Purkinje cell (primary cell): Measurements from ENCODE around the gene ZBTB46. TPM values are rescaled to one million over a fixed set of nuclear protein-coding genes. Genes with fewer than 3 reads are reported as not detected.

Experiments used
- polyA plus RNA-seq: library from polyadenylated mRNA; unstranded; fragments of >200 nt; fragmentation: Nextera tagmentation; gene quantifications from 2 replicates; pipeline ENCODE4 v1.2.1, GENCODE V29; 2014

The ZBTB46 gene, protein sequence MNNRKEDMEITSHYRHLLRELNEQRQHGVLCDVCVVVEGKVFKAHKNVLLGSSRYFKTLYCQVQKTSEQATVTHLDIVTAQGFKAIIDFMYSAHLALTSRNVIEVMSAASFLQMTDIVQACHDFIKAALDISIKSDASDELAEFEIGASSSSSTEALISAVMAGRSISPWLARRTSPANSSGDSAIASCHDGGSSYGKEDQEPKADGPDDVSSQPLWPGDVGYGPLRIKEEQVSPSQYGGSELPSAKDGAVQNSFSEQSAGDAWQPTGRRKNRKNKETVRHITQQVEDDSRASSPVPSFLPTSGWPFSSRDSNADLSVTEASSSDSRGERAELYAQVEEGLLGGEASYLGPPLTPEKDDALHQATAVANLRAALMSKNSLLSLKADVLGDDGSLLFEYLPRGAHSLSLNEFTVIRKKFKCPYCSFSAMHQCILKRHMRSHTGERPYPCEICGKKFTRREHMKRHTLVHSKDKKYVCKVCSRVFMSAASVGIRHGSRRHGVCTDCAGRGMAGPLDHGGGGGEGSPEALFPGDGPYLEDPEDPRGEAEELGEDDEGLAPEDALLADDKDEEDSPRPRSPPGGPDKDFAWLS
- 2.8 and 6.3 TPM in 2 replicates for polyA plus RNA-seq

DNA sequence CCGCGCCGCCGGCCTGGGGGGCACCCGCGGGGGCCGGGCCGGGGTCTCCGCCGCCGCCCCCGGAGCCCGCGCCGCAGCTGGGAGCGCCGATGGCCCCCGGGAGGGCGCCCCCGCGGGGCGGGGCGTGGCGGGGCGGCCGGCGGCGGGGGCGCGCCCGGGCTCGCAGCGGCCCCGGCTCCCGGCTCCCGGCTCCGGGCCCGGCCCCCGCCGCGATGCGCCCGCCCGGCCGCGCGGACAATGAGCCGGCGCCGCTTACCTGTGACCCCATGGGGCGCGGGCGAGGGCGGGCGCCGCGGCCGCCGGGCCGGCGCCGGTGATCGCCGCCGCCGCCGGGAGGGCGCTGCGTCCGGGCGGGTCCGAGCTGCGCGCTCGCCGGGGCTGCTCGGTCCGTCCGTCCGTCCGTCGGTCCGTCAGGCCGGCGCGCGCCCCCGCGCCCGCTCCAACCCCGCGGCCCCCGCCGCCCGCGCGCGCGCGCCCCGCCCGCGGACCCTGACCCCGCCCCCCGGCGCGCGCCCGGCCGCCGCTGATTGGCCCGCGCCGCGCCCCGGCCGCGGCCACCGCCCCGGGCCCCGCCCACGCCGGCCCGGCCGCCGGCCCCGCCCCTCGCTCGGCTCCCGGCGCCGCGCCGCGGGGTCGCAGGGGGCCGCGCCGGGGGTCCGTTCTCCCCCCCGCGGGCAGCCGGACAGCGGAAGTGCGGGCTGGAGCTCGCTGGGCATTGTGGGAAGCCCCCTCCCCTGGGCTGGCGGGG, at the start of gene ZBTB46:
Gene ZBTB46, minus strand, starts transcription at position 424 of the 748 bp plus-strand sequence. CDS start 40,507 bp downstream, outside the sequence.

GRCh38 chr20:63864978-63865640, 34.0 kb upstream of the ZBTB46 start, which contains the start of gene TPD52L2:
Gene TPD52L2 (plus strand): TSS chr20:63865270. CDS start chr20:63865366, 96 bp downstream.

DNA sequence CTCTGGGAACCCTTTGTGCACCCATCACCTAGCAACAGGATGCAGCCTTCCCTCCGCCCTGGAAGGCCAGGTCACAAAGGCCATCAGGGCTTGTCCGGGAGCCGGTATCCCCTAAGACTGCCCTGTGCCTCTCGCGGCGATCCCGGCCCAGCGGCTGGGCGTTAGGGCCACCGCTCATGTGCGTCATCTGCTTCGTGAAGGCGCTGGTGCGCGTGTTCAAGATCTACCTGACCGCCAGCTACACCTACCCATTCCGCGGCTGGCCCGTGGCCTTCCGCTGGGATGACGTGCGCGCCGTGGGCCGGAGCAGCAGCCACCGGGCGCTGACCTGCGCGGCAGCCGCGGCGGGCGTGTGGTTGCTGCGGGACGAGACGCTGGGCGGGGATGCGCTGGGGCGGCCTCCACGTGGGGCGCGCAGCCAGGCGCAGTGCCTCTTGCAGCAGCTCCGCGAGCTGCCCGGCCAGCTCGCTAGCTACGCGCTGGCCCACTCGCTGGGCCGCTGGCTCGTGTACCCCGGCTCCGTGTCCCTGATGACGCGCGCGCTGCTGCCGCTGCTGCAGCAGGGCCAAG, 30.4 kb upstream of the ZBTB46 start, which contains the start of gene ABHD16B:
Gene ABHD16B, plus strand, starts transcription at position 134 of the 570 bp plus-strand sequence. Its CDS starts 43 bp downstream, at position 177.

DNA sequence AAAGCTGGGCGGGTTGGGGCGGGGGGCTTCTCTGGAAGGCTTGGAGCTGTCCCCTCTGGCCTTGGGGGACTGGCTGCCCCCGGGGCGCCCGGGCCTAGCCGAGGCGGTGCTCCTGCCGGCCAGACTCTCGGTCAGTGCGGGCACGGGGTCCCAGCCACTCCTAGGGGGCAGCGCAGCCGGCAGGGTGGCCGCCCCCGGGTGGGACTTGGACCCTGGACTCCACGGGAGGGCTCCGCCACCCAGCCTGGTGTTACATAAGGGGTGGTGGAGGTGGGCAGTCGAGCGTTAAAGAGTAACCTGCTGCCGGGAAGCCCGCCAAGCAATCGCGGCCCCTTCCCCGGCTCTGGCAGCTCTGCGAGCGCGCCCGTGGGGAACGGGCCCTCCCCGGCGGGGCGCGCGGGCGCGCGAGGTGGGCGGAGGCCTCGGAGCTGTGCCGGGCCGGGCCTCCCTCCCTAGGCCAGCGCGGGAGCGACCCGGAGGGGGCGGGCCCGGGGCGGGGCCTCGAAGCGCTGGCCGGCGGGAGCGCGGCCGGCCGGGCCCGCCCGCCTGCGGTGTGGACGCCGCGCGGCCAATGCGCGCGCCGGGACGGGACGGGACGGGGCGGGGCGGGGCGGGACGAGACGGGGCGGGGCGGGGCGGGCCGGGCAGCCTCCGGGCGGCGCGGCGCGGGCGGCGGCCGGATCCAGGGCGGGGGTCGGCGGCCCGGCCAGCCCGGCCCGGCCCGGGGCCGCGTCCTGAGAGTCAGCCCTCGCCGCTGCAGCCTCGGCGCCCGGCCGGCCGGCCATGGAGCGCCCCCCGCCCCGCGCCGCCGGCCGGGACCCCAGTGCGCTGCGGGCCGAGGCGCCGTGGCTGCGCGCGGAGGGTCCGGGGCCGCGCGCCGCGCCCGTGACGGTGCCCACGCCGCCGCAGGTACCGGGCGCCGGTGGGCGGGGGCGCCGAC, 91.7 kb downstream of the ZBTB46 start, which contains the start of gene SLC2A4RG:
Gene SLC2A4RG, plus strand, starts transcription at position 647 of the 940 bp plus-strand sequence. Its CDS starts 137 bp downstream, at position 784.

GRCh38 chr20:63735859-63736718, 95.0 kb downstream of the ZBTB46 start, which contains the start of gene LIME1:
Gene LIME1 (plus strand): TSS chr20:63736664. CDS start chr20:63737550, 886 bp downstream.

DNA sequence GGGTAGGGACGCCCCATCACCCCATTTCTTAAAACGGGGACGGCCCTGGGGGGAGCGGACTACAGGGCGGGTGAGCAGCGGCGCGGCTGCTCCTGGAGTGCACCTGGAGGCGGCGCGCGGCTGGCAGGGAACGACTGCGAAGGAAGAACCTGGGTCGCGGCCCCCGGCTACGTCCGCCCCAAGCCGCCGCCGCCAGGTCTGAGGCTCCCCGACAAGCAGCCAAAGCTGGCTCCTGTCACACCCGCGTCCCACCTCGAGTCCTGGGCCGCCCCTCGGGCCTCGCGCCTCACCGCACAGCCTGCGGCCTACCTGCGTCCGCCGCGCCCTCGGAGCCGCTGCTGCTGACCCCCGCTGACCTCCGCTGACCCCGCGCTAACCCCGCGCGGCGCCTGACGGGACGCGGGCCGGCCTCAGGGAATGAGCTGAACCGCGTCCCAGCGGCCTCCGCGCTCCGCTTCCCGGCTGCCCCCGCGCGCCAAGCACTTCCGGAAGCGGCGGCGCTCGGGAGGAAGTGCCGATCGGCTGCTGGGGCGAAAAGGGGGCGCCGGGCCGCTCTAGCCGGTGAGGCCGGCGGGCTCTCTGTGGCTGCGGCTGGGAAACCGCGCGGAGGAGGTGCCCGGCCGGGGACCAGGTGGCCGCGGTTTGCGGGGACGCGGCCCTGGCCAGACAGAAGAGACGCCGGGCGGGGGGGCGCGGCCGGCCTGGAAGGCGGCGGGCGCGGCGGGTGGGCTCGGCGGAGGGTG, 123.3 kb downstream of the ZBTB46 start, which contains the start of the genes ARFRP1 and ZGPAT:
Gene ARFRP1, minus strand, starts transcription at position 419 of the 743 bp plus-strand sequence. CDS start 885 bp downstream, outside the sequence.
Gene ZGPAT, plus strand, starts transcription at position 482 of the 743 bp plus-strand sequence. CDS start 542 bp downstream, outside the sequence.

DNA sequence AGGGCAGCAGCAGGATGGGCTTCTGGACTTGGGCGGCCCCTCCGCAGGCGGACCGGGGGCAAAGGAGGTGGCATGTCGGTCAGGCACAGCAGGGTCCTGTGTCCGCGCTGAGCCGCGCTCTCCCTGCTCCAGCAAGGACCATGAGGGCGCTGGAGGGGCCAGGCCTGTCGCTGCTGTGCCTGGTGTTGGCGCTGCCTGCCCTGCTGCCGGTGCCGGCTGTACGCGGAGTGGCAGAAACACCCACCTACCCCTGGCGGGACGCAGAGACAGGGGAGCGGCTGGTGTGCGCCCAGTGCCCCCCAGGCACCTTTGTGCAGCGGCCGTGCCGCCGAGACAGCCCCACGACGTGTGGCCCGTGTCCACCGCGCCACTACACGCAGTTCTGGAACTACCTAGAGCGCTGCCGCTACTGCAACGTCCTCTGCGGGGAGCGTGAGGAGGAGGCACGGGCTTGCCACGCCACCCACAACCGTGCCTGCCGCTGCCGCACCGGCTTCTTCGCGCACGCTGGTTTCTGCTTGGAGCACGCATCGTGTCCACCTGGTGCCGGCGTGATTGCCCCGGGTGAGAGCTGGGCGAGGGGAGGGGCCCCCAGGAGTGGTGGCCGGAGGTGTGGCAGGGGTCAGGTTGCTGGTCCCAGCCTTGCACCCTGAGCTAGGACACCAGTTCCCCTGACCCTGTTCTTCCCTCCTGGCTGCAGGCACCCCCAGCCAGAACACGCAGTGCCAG, 134.3 kb downstream of the ZBTB46 start, which contains the start of gene TNFRSF6B:
Gene TNFRSF6B, plus strand, starts transcription at position 25 of the 729 bp plus-strand sequence. Its CDS starts 116 bp downstream, at position 141.

Other genes with a start within 250 kb of the ZBTB46 start
- gene GMEB2, start 204.2 kb downstream of the ZBTB46 start, polyA plus RNA-seq = 0.35 and 1.3 TPM in 2 replicates
- gene STMN3, start 177.8 kb downstream of the ZBTB46 start, polyA plus RNA-seq = 30.7 and 32.0 TPM in 2 replicates
- gene RTEL1, start 173.0 kb downstream of the ZBTB46 start, polyA plus RNA-seq = 0.21 TPM in 1 of 2 replicates, not detected in the other
- gene TNFRSF6B, start 134.6 kb downstream of the ZBTB46 start, polyA plus RNA-seq = not detected in 2 replicates
- gene ARFRP1, start 123.3 kb downstream of the ZBTB46 start, polyA plus RNA-seq = 1.7 and 5.3 TPM in 2 replicates
- gene ZGPAT, start 123.2 kb downstream of the ZBTB46 start, polyA plus RNA-seq = 0.38 and 0.73 TPM in 2 replicates
- not detected in 2 replicates for gene LIME1, start 94.6 kb downstream of the ZBTB46 start, polyA plus RNA-seq
- 0.93 TPM in 1 of 2 replicates, not detected in the other for gene SLC2A4RG, start 91.5 kb downstream of the ZBTB46 start, polyA plus RNA-seq
- gene ABHD16B, start 30.2 kb upstream of the ZBTB46 start, polyA plus RNA-seq = not detected in 2 replicates
- gene TPD52L2, start 34.0 kb upstream of the ZBTB46 start, polyA plus RNA-seq = 7.6 and 9.1 TPM in 2 replicates
- 8.3 and 9.6 TPM in 2 replicates for gene DNAJC5, start 63.9 kb upstream of the ZBTB46 start, polyA plus RNA-seq
- gene UCKL1, start 125.2 kb upstream of the ZBTB46 start, polyA plus RNA-seq = 3.1 and 5.6 TPM in 2 replicates
- gene ZNF512B, start 138.7 kb upstream of the ZBTB46 start, polyA plus RNA-seq = 0.05 and 0.06 TPM in 2 replicates
- gene SAMD10, start 148.4 kb upstream of the ZBTB46 start, polyA plus RNA-seq = 0.25 and 0.73 TPM in 2 replicates
- 11.7 and 17.3 TPM in 2 replicates for gene PRPF6, start 149.9 kb upstream of the ZBTB46 start, polyA plus RNA-seq
- not detected in 2 replicates for gene C20orf204, start 204.9 kb upstream of the ZBTB46 start, polyA plus RNA-seq
- gene SOX18, start 218.4 kb upstream of the ZBTB46 start, polyA plus RNA-seq = 0.29 TPM in 1 of 2 replicates, not detected in the other
- 42.6 and 72.7 TPM in 2 replicates for gene TCEA2, start 231.9 kb upstream of the ZBTB46 start, polyA plus RNA-seq
- 0.36 TPM in 1 of 2 replicates, not detected in the other for gene RGS19, start 248.3 kb upstream of the ZBTB46 start, polyA plus RNA-seq
- gene OPRL1, start 248.8 kb upstream of the ZBTB46 start, polyA plus RNA-seq = 0.13 TPM in 1 of 2 replicates, not detected in the other